ENCODE measurements around the gene CFHR1.

- TF ChIP-seq EZH2 (IDR thresholded peaks at IDR 0.05; ENCODE audit: borderline replicate concordance, insufficient read depth, low read length, poor library complexity, severe bottlenecking) (no peak), CTCF (IDR thresholded peaks at IDR 0.05; ENCODE audit: poor library complexity, severe bottlenecking) (no peak), TAF1 (IDR thresholded peaks at IDR 0.05; ENCODE audit: low read depth) (no peak), EP300 (conservative IDR thresholded peaks at IDR 0.05; ENCODE audit: poor library complexity, severe bottlenecking) (no peak), POLR2AphosphoS5 (IDR thresholded peaks at IDR 0.05) (no peak), SMC3 (conservative IDR thresholded peaks at IDR 0.05; ENCODE audit: poor library complexity) (no peak), RAD21 (conservative IDR thresholded peaks at IDR 0.05) (no peak), MXI1 (conservative IDR thresholded peaks at IDR 0.05; ENCODE audit: poor library complexity, severe bottlenecking) (no peak)
- TF ChIP-seq, protein P1, sequence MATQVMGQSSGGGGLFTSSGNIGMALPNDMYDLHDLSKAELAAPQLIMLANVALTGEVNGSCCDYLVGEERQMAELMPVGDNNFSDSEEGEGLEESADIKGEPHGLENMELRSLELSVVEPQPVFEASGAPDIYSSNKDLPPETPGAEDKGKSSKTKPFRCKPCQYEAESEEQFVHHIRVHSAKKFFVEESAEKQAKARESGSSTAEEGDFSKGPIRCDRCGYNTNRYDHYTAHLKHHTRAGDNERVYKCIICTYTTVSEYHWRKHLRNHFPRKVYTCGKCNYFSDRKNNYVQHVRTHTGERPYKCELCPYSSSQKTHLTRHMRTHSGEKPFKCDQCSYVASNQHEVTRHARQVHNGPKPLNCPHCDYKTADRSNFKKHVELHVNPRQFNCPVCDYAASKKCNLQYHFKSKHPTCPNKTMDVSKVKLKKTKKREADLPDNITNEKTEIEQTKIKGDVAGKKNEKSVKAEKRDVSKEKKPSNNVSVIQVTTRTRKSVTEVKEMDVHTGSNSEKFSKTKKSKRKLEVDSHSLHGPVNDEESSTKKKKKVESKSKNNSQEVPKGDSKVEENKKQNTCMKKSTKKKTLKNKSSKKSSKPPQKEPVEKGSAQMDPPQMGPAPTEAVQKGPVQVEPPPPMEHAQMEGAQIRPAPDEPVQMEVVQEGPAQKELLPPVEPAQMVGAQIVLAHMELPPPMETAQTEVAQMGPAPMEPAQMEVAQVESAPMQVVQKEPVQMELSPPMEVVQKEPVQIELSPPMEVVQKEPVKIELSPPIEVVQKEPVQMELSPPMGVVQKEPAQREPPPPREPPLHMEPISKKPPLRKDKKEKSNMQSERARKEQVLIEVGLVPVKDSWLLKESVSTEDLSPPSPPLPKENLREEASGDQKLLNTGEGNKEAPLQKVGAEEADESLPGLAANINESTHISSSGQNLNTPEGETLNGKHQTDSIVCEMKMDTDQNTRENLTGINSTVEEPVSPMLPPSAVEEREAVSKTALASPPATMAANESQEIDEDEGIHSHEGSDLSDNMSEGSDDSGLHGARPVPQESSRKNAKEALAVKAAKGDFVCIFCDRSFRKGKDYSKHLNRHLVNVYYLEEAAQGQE (IDR thresholded peaks at IDR 0.05; ENCODE audit: borderline replicate concordance), result no peak
Observed at GRCh38 chr1:196777603-196778002, 41.9 kb upstream of the CFHR1 start.

Data from neural cell (in vitro differentiated cells).